ENCODE data around the gene LSM14A.

Gene LSM14A

GRCh38 chr19:34256835-34257558, 84.7 kb downstream of the LSM14A start:
- DNase-seq (ENCODE audit: low spot score): no peak

- no peak for DNase-seq (ENCODE audit: low spot score)
Measured at GRCh38 chr19:34257559-34257924, 85.2 kb downstream of the LSM14A start.

GRCh38 chr19:34259367-34260095, 87.2 kb downstream of the LSM14A start:
- no peak for DNase-seq (ENCODE audit: low spot score)

- DNase-seq (ENCODE audit: low spot score): no peak
Measured at GRCh38 chr19:34260771-34261173, 88.5 kb downstream of the LSM14A start.

- DNase-seq (ENCODE audit: low spot score): no peak
Measured at GRCh38 chr19:34261334-34262109, 89.2 kb downstream of the LSM14A start.

- DNase-seq (ENCODE audit: low spot score): no peak
Measured at GRCh38 chr19:34263745-34264237, 91.5 kb downstream of the LSM14A start.

GRCh38 chr19:34265221-34265650, 92.9 kb downstream of the LSM14A start:
- DNase-seq (ENCODE audit: low spot score): no peak

GRCh38 chr19:34269081-34269480, 96.8 kb downstream of the LSM14A start:
- no peak for DNase-seq (ENCODE audit: low spot score)

GRCh38 chr19:34269489-34269888, 97.2 kb downstream of the LSM14A start:
- DNase-seq (ENCODE audit: low spot score): no peak

- peak; percentile 63 for DNase-seq (ENCODE audit: low spot score)
Measured at GRCh38 chr19:34269968-34270621, 97.8 kb downstream of the LSM14A start.

GRCh38 chr19:34273121-34273520, 100.8 kb downstream of the LSM14A start:
- DNase-seq (ENCODE audit: low spot score): no peak

GRCh38 chr19:34274284-34274826, 102.1 kb downstream of the LSM14A start:
- DNase-seq (ENCODE audit: low spot score): no peak

GRCh38 chr19:34274827-34275625, 102.7 kb downstream of the LSM14A start:
- DNase-seq (ENCODE audit: low spot score): no peak

- DNase-seq (ENCODE audit: low spot score): no peak
Measured at GRCh38 chr19:34275705-34276104, 103.4 kb downstream of the LSM14A start.

GRCh38 chr19:34276614-34277013, 104.3 kb downstream of the LSM14A start:
- DNase-seq (ENCODE audit: low spot score): peak; percentile 79

- no peak for DNase-seq (ENCODE audit: low spot score)
Measured at GRCh38 chr19:34277244-34277643, 104.9 kb downstream of the LSM14A start.

- DNase-seq (ENCODE audit: low spot score): no peak
Measured at GRCh38 chr19:34278783-34279182, 106.5 kb downstream of the LSM14A start.

Measured in globus pallidus (tissue), 1 donor.